Gastroesophageal sphincter (tissue), 4 donors: Measurements from ENCODE around the gene NPC1L1. TPM values are rescaled to one million over a fixed set of nuclear protein-coding genes. Genes with fewer than 3 reads are reported as not detected.
"Not testable (repeated sequence)": the region's sequence is repeated elsewhere in the genome, so short reads cannot be mapped to it uniquely, and the experiment has no call there.

Experiments
- ATAC-seq: fragments of 150-250 bp; one replicate; pipeline ENCODE4 v1.9.1; 2016; ENCODE audit warnings: mild to moderate bottlenecking, moderate library complexity
- H3K27ac ChIP-seq, 4 donors: fragments of 200-600 bp; sonication (generic) in 3 of 4; 1 replicate in 3 of 4; 2 replicates in 1 of 4; pipeline ENCODE4 v1.5.1; 2016 to 2019
- H3K27me3 ChIP-seq: fragments of 200-600 bp; sonication (generic); one replicate; pipeline ENCODE4 v1.5.1; 2019
- H3K36me3 ChIP-seq, 2 donors: fragments of 200-600 bp; sonication (generic); one replicate each; pipeline ENCODE4 v1.5.1; 2019; ENCODE audit warnings: control low read depth in 1 of 2
- H3K4me1 ChIP-seq, 3 donors: fragments of 200-600 bp; sonication (generic); 1 replicate in 2 of 3; 2 replicates in 1 of 3; pipeline ENCODE4 v1.5.1; 2016 to 2019; ENCODE audit warnings: control low read depth in 2 of 3
- H3K4me3 ChIP-seq, 2 donors: fragments of 200-600 bp; sonication (generic); one replicate each; pipeline ENCODE4 v1.5.1; 2019; ENCODE audit warnings: mild to moderate bottlenecking in 1 of 2, moderate library complexity in 1 of 2
- H3K9me3 ChIP-seq, 3 donors: fragments of 200-600 bp; sonication (generic); one replicate each; pipeline ENCODE4 v1.5.1; 2017 to 2019; ENCODE audit warnings: control low read depth in 2 of 3
- EP300 ChIP-seq: sonication (generic); formaldehyde crosslinking; IDR thresholded peaks from one replicate; pipeline ENCODE4 v1.6.1; 2017; ENCODE audit warnings: antibody characterized with exemption, mild to moderate bottlenecking
- POLR2A ChIP-seq, 2 donors: fragments of 450-650 bp; IDR thresholded peaks; one replicate each; pipeline ENCODE4 v1.6.1; 2017; ENCODE audit warnings: antibody characterized with exemption in 2 of 2, mild to moderate bottlenecking in 2 of 2, moderate library complexity in 1 of 2
- POLR2AphosphoS5 ChIP-seq: sonication (generic); formaldehyde crosslinking; IDR thresholded peaks from one replicate; pipeline ENCODE4 v1.6.1; 2017; ENCODE audit warnings: antibody characterized with exemption
- WGBS, 2 donors: methylation state at CpG; one replicate each; pipeline ENCODE4 v1.1.5; 2018; ENCODE audit warnings: low coverage in 1 of 2; 5-methylcytosine and 5-hydroxymethylcytosine counted together
- total RNA-seq, 4 donors: library from RNA; depleted of rRNA; stranded (reverse); fragments of >200 nt; gene quantifications; one replicate each; pipeline ENCODE4 v1.1.0, GENCODE V29; 2016
- TF ChIP-seq, protein P1 (sequence below), 4 experiments: fragments of 200-600 bp in 2 of 4; fragments of 450-650 bp in 2 of 4; sonication (generic) in 1 of 4; IDR thresholded peaks; one replicate each; pipeline ENCODE4 v1.5.1; 2017 to 2019; ENCODE audit warnings: antibody characterized with exemption in 4 of 4, mild to moderate bottlenecking in 2 of 4, moderate library complexity in 2 of 4

Gene NPC1L1
- total RNA-seq, 4 donors from 2014 or later = 0.08 to 0.27 (median 0.16) TPM; not detected in 1

DNA sequence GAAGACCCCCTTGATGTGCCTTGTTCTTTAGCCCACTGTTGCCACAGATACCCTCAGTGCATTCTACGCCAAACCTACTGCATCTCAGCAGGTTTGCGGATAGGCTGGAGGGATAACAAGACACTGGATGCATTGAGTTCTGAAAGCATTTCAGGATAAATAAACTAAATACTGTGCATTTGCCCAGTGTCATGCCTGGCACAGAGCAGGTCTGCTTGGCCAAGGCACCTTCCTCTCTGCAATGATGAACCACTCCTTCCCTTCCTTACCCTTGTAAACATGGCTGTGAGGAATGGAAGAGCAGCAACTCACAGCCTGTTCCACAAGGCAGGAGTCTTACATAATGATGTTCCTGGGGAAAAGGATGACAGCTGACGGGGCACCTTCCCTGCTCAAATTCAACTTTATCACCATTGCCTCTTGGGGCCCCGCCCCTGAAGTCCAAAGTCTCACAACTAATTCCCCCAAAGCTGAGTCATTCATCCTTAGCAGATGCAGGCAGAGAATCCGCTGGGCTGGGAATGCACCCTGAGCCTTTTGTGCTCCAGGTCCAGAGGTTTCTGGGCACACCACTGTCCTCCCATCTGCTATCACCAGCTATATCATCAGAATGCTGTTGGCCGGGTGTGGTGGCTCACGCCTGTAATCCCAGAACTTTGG, 21.0 kb upstream of the NPC1L1 start:
- no peaks in the 10 kb centered on the region for H3K9me3 ChIP-seq
- TF ChIP-seq EP300 = no peak
- TF ChIP-seq POLR2A (IDR thresholded peaks at IDR 0.05) = no peak
- TF ChIP-seq, protein P1, sequence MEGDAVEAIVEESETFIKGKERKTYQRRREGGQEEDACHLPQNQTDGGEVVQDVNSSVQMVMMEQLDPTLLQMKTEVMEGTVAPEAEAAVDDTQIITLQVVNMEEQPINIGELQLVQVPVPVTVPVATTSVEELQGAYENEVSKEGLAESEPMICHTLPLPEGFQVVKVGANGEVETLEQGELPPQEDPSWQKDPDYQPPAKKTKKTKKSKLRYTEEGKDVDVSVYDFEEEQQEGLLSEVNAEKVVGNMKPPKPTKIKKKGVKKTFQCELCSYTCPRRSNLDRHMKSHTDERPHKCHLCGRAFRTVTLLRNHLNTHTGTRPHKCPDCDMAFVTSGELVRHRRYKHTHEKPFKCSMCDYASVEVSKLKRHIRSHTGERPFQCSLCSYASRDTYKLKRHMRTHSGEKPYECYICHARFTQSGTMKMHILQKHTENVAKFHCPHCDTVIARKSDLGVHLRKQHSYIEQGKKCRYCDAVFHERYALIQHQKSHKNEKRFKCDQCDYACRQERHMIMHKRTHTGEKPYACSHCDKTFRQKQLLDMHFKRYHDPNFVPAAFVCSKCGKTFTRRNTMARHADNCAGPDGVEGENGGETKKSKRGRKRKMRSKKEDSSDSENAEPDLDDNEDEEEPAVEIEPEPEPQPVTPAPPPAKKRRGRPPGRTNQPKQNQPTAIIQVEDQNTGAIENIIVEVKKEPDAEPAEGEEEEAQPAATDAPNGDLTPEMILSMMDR (IDR thresholded peaks at IDR 0.05) = no peak
- no peak for TF ChIP-seq POLR2AphosphoS5

DNA sequence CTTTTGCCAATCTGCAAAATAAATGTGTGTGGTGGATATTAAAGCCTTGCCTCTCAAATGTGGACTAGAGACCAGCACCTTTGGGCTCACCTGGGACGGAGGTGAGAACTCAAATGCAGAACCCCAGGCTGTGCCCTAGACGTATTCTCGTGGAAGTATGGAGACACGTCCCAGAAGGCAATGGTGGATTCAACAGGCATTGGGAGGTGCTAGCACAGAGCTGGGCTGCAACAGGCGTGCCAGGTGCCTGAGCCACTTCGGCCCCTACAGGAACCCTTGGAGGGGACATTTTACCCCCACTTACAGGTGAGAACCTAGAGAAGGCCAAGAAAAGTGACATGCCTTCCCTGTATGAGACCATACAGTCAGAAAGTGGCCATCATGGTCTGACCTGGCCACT, 20.4 kb upstream of the NPC1L1 start:
- TF ChIP-seq POLR2A (IDR thresholded peaks at IDR 0.05) (no peak), EP300 (no peak), POLR2AphosphoS5 (no peak)
- TF ChIP-seq, protein P1 (IDR thresholded peaks at IDR 0.05) = no peak
- no peak for ATAC-seq
- no peak overlapping the region for H3K4me3 ChIP-seq
- H3K9me3 ChIP-seq = no peaks in the 10 kb centered on the region
- peaks cover 0 to 9% (median 3%) of the 10 kb centered on the region in 3 donors for H3K4me1 ChIP-seq
- peaks cover 0 to 37% of the 10 kb centered on the region in 2 donors for H3K36me3 ChIP-seq
- WGBS, 2 donors = no CpG with 5 or more reads among the region's 6 CpGs
- no peaks in the 10 kb centered on the region for H3K27me3 ChIP-seq
- H3K27ac ChIP-seq = no peak overlapping the region

More for the DNA sequence above, 21.0 kb upstream of the NPC1L1 start:
- ATAC-seq = no peak
- peaks cover 0 to 9% (median 3%) of the 10 kb centered on the region in 3 donors for H3K4me1 ChIP-seq
- no peak overlapping the region for H3K4me3 ChIP-seq
- no peaks in the 10 kb centered on the region for H3K27me3 ChIP-seq
- 76 to 100% methylated on average over 2 to 3 of the region's 7 CpGs for WGBS, 2 donors
- H3K36me3 ChIP-seq = peaks cover 0 to 43% of the 10 kb centered on the region in 2 donors
- H3K27ac ChIP-seq = no peak overlapping the region

DNA sequence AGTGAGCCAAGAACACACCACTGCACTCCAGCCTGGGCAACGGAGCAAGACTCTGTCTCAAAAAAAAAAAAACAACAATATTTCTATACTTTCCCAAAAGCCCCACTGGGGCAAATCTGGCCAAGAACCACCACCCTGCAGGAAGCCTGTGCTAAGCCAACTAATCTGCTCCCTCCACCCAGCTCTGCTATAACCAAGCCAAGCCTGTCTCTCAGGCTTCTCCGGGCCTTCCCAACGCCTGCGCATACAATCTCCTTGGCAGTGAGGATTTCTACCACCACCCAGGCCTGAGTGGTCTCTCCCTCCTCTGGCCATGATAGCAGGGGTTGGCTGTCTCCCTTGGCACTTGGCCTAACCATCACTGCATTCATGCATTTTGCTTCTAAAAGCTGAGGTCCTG, 18.4 kb upstream of the NPC1L1 start:
- Histone ChIP-seq H3K9me3 (no peaks in the 10 kb centered on the region), H3K36me3 (peaks cover 0 to 17% of the 10 kb centered on the region in 2 donors), H3K4me1 (no peaks in the 10 kb centered on the region), H3K27me3 (no peaks in the 10 kb centered on the region), H3K27ac (no peak overlapping the region), H3K4me3 (no peak overlapping the region)
- ATAC-seq = no peak
- TF ChIP-seq POLR2A (IDR thresholded peaks at IDR 0.05) (no peak), POLR2AphosphoS5 (no peak), EP300 (no peak)
- TF ChIP-seq, protein P1 (IDR thresholded peaks at IDR 0.05) = no peak
- 57% methylated on average over 4 of the region's 4 CpGs; no CpG with 5 or more reads in 1 of the 2 donors for WGBS, 2 donors

DNA sequence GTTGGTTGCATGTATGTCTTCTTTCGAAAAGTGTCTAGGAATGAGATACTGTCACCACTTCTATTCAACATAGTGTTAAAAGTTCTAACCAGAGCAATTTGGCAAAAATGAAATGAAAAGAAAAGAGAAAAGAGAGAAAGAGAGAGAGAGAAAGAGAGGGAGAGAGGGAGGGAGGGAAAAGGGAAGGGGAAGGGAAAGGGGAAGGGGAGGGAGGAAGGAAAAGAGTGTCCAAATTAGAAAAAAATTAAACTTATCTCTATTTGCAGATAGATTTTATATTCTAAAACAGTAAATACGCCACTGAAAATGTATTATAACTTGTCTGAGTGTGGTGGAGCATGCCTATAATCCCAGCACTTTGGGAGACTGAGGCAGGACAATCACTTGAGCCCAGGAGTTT, 16.4 kb upstream of the NPC1L1 start:
- Histone ChIP-seq H3K4me1 (no peaks in the 10 kb centered on the region), H3K27ac (no peak overlapping the region), H3K4me3 (no peak overlapping the region), H3K27me3 (no peaks in the 10 kb centered on the region), H3K9me3 (no peaks in the 10 kb centered on the region), H3K36me3 (no peaks in the 10 kb centered on the region)
- TF ChIP-seq POLR2A (IDR thresholded peaks at IDR 0.05) = no peak
- TF ChIP-seq POLR2AphosphoS5 = no peak
- no peak for TF ChIP-seq EP300
- TF ChIP-seq, protein P1 (IDR thresholded peaks at IDR 0.05) = no peak
- 94 to 100% methylated on average over 2 of the region's 2 CpGs for WGBS, 2 donors
- ATAC-seq = no peak

DNA sequence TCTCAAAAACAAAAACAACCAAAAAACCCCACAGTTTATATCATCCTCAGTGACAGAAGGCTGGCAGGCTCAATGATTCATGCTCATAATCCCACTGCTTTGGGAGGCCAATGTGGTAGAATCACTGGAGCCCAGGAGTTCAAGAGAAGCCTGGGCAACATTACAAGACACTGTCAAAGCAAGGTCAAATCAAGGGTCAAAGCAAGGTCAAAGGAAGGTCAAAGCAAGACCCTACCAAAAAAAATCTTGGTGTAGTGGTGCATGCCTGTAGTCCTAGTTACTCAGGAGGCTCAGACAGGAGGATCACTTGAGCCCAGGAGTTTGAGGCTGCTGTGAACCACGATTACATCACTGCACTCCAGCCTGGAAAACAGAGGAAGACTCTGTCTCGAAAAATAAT, 14.2 kb upstream of the NPC1L1 start:
- Histone ChIP-seq H3K36me3 (no peaks in the 10 kb centered on the region), H3K4me3 (no peak overlapping the region), H3K27ac (no peak overlapping the region), H3K4me1 (no peaks in the 10 kb centered on the region), H3K9me3 (no peaks in the 10 kb centered on the region), H3K27me3 (no peaks in the 10 kb centered on the region)
- 63 to 76% methylated on average over 2 of the region's 2 CpGs for WGBS, 2 donors
- ATAC-seq = no peak
- no peak for TF ChIP-seq POLR2AphosphoS5
- TF ChIP-seq POLR2A (IDR thresholded peaks at IDR 0.05) = no peak
- no peak for TF ChIP-seq EP300
- TF ChIP-seq, protein P1 (IDR thresholded peaks at IDR 0.05) = no peak

DNA sequence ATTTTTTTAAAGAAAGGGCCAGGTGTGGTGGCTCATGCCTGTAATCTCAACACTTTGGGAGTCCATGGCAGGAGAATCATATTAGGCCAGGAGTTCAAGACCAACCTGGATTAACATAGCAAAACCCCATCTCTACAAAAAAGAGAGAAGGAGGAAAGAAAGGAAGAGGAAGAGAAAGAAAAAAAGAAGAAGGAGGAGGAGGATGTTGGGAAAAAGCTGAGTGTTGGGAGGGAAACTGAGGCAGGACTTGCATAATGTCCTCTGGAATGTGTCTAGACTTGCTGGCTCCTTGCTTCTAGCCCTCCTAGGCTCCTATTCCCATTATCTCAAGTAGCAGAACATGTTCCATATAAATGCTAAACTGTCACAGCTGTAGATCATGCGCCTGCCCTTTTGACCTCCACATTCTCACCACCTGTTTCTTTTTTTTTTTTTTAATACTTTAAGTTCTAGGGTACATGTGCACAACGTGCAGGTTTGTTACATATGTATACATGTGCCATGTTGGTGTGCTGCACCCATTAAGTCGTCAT, 11.4 kb upstream of the NPC1L1 start:
- ATAC-seq, H3K36me3 ChIP-seq, H3K9me3 ChIP-seq, H3K27ac ChIP-seq, H3K27me3 ChIP-seq, H3K4me1 ChIP-seq, H3K4me3 ChIP-seq: not testable (repeated sequence)
- 57 to 58% methylated on average over 1 to 2 of the region's 3 CpGs for WGBS, 2 donors
